Epithelial cell of esophagus (primary cell): ENCODE measurements around the gene RPTOR.
"Not testable (repeated sequence)": the region's sequence is repeated elsewhere in the genome, so short reads cannot be mapped to it uniquely, and the experiment has no call there.

ENCODE experiments used
- DNase-seq: peaks from one replicate; pipeline ENCODE4 v3.0.0; 2010; ENCODE audit warnings: low read depth
- H3K4me3 ChIP-seq: 2 replicates; pipeline ENCODE4 v1.5.1; 2011; ENCODE audit warnings: mild to moderate bottlenecking, low read length, control low read depth
- TF ChIP-seq, protein P1 (sequence below): IDR thresholded peaks from 2 replicates; pipeline ENCODE4 v1.5.1; 2011; ENCODE audit warnings: low read depth, mild to moderate bottlenecking, low read length, control low read depth, inconsistent platforms; ENCODE audit not compliant: insufficient read depth; ENCODE audit errors: missing control alignments

RPTOR gene

DNA sequence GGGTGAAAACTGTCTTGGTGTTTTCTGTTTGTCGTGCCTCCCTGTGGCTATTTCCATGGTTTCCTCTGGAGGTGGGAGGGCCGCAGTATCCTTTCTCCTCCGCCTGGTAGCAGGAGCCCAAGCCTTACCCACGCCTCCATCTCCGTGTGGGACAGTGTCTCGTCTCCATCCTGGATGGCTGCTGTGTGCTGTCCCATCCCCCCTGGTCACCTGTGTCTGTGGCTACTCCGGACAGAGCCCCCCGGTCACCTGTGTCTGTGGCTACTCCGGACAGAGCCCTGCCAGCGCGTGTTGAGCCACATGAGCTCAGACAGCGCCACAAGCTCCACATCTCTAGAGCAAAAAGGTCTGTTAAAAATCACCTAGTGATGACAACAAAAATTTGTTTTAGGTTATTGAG is 248.8 kb downstream of the RPTOR start:
- TF ChIP-seq, protein P1, sequence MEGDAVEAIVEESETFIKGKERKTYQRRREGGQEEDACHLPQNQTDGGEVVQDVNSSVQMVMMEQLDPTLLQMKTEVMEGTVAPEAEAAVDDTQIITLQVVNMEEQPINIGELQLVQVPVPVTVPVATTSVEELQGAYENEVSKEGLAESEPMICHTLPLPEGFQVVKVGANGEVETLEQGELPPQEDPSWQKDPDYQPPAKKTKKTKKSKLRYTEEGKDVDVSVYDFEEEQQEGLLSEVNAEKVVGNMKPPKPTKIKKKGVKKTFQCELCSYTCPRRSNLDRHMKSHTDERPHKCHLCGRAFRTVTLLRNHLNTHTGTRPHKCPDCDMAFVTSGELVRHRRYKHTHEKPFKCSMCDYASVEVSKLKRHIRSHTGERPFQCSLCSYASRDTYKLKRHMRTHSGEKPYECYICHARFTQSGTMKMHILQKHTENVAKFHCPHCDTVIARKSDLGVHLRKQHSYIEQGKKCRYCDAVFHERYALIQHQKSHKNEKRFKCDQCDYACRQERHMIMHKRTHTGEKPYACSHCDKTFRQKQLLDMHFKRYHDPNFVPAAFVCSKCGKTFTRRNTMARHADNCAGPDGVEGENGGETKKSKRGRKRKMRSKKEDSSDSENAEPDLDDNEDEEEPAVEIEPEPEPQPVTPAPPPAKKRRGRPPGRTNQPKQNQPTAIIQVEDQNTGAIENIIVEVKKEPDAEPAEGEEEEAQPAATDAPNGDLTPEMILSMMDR: no peak
- no peak for DNase-seq

DNA sequence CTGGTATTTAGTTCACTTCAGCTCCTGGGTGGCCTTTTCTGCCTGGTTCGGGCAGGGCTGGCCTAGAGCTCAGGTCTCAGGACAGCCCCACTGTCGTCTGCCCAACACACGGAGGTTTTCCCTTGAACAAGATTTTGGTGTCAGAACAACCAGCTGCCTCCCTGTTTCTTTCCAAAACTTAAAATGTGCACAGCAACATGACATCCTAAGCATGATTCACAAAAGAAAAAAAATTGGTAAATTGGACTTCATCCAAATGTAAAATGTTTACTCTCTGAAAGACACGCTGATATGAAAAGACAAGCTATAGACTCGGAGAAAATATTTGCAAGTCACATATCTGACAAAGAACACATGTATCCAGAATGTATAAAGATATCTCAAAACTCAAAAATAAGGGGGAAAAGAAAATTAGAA is 249.2 kb downstream of the RPTOR start:
- peak; percentile 42 for DNase-seq
- TF ChIP-seq, protein P1: no peak
- no peak overlapping the region for H3K4me3 ChIP-seq

More for the DNA sequence above, 248.8 kb downstream of the RPTOR start:
- no peak overlapping the region for H3K4me3 ChIP-seq

DNA sequence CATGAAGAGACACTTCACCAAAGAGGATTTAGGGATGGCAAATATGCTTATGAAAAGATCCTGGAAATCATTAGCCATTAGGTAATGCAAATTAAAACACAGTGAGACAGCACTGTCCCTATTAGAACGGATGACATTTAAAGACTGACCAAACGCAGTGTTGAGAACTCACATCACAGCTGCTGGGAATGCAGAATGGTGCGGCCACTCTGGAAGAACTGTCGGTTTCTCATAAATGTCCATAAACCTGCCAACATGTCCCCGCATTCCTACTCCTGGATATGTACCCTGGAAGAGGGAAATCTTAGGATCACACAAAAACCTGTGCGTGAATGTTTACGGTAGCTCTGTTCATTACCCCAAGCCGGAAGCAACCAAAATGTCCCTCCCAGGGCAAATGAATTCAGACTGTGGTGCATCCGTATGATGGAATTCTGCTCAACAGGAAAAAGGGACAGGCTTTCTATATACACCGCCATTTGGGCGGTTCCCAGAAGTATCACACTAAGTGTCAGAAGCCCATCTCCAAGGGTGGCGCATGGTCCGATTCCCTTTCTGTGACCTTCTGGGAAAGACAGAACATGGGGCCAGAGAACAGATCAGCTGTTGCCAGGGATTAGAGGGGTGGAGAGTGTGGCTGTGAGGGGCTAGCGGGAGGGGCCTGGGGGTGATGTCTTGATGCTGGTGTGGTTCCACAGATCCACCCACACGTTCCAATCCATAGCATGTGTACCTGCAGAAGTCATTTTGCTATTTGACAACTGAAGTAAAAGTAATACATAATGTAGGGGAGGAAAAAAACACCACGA is 249.8 kb downstream of the RPTOR start:
- TF ChIP-seq, protein P1: no peak
- no peak for DNase-seq
- no peak overlapping the region for H3K4me3 ChIP-seq

DNA sequence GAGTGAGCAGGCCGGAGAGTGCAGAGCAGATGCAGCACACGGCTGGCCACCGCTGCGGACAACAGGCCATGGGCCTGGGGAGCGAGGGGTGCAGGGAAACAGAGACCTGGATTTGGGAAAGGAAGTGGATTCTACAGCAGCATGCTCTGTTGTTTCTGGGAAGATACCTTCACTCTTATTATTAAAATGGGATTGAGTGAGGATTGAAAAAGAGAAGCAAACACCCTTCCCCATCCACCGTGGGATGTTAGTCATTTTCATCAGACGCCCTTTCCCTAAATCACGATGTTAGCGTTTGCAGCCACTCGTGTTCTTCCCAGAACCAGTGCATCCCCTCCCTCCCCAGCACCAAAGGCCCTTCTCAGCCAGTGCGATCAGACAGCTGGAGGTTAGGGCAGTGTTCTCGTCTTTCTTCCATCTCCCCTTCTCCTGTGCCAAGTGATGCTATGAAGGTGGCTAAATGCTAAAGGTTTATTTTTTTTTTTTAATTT is 250.5 kb downstream of the RPTOR start:
- TF ChIP-seq, protein P1: no peak
- DNase-seq: no peak
- no peak overlapping the region for H3K4me3 ChIP-seq

DNA sequence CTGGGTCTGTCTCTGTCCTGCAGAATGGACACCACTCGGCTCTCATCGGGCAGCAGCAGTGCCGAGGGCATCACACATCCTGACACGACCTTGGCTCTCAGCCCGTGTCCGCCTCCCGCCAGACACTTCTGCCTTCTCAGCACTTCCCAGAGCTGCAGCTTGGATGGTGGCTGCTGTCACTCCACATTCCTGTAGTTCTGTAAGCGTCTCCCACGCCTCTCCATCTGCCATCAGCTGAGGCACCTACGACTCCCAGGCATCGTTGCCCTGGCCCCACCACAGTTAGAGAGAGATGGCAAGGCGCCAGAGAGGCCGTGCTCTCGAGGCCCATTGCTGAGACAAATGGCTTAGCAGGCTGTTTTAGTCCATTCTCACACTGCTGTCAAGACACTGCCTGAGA is 251.1 kb downstream of the RPTOR start:
- DNase-seq: no peak
- H3K4me3 ChIP-seq: no peak overlapping the region
- TF ChIP-seq, protein P1: no peak

DNA sequence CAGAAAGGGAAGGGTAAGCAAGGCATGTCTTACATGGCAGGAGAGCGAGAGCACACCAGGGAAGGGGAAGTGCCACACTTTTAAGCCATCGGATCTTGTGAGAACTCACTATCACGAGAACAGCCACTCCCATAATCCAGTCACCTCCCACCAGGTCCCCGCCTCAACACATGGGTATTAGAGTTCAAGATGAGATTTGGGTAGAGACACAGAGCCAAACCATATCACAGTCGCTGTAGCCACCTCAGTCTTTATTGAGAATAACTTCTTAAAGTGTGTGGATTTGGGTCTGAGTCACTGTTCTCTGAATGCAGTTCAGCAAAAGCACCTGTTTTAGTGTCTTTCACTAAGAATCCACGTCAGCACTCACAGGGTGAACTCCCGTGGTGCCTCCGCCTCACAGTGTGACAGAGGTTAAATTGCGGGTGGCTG is 251.8 kb downstream of the RPTOR start:
- TF ChIP-seq, protein P1: no peak
- DNase-seq: no peak
- no peak overlapping the region for H3K4me3 ChIP-seq

DNA sequence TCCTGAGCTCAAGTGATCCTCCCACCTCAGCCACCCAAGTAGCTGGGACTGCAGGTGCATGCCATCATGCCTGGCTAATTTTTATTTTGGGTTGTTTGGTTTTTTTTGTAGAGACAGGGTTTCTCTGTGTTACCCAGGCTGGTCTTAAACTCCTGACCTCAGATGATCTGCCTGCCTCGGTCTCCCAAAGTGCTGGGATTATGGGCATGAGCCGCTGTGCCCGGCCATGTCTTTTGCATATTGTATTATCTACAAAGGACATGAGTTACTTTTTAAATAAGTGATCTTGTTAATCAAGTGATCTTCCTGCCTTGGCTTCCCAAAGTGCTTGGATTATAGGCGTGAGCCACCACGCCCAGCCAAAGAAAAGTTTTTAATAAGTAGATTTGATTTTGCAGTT is 252.6 kb downstream of the RPTOR start:
- H3K4me3 ChIP-seq, DNase-seq: not testable (repeated sequence)
